LNCAP (cell line): ENCODE measurements around the gene WDR44.
A peak's percentile ranks its signal among the peaks of the same experiment; 100 is the strongest.

Source experiments
- TF ChIP-seq, protein P1 (sequence below): fragments of 450-650 bp; IDR thresholded peaks from 2 replicates; pipeline ENCODE4 v1.5.1; 2017; ENCODE audit warnings: mild to moderate bottlenecking

The WDR44 gene, protein sequence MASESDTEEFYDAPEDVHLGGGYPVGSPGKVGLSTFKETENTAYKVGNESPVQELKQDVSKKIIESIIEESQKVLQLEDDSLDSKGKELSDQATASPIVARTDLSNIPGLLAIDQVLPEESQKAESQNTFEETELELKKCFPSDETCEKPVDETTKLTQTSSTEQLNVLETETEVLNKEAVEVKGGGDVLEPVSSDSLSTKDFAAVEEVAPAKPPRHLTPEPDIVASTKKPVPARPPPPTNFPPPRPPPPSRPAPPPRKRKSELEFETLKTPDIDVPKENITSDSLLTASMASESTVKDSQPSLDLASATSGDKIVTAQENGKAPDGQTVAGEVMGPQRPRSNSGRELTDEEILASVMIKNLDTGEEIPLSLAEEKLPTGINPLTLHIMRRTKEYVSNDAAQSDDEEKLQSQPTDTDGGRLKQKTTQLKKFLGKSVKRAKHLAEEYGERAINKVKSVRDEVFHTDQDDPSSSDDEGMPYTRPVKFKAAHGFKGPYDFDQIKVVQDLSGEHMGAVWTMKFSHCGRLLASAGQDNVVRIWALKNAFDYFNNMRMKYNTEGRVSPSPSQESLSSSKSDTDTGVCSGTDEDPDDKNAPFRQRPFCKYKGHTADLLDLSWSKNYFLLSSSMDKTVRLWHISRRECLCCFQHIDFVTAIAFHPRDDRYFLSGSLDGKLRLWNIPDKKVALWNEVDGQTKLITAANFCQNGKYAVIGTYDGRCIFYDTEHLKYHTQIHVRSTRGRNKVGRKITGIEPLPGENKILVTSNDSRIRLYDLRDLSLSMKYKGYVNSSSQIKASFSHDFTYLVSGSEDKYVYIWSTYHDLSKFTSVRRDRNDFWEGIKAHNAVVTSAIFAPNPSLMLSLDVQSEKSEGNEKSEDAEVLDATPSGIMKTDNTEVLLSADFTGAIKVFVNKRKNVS

GRCh38 chrX:118345464-118346257, at the start of gene WDR44:
Gene WDR44, plus strand, starts transcription at chrX:118346106. Its CDS starts 398 bp downstream, at chrX:118346504.
- TF ChIP-seq, protein P1, sequence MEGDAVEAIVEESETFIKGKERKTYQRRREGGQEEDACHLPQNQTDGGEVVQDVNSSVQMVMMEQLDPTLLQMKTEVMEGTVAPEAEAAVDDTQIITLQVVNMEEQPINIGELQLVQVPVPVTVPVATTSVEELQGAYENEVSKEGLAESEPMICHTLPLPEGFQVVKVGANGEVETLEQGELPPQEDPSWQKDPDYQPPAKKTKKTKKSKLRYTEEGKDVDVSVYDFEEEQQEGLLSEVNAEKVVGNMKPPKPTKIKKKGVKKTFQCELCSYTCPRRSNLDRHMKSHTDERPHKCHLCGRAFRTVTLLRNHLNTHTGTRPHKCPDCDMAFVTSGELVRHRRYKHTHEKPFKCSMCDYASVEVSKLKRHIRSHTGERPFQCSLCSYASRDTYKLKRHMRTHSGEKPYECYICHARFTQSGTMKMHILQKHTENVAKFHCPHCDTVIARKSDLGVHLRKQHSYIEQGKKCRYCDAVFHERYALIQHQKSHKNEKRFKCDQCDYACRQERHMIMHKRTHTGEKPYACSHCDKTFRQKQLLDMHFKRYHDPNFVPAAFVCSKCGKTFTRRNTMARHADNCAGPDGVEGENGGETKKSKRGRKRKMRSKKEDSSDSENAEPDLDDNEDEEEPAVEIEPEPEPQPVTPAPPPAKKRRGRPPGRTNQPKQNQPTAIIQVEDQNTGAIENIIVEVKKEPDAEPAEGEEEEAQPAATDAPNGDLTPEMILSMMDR = no peak

- TF ChIP-seq, protein P1 = no peak
These were observed 30.4 kb upstream of the WDR44 start for GRCh38 chrX:118315529-118315928.

DNA sequence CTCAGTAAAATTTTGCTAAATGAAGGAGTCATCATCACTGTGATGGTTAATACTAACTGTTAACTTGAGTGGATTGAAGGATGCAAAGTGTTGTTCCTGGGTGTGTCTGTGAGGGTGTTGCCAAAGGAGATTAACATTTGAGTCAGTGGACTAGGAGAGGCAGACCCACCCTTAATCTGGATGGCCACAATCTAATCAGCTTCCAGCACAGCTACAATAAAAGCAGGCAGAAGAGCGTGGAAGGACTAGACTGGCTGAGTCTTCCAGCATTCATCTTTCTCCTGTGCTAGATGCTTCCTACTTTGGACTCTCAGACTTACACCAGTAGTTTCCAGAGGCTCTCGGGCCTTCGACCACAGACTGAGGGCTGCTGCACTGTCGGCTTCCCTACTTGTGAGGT, 21.3 kb upstream of the WDR44 start:
- TF ChIP-seq, protein P1 = no peak

DNA sequence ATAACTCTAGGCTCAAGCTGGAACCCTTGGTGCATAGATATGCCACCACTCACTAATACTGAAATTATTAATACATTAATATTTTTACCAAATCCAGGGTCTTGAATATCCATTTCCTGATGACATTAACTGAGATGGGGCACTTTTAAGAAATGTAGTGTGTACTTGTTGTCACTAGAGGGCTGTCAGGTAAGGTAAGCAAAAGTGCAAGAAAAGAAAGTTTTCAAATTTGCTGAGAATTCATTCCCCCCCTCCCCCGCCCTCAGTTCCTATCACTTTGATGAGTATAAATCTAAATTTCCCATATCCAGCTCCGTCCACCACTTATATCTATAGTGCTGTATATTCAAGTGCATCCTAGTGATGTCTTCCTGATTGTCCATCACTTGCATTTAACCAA, 20.5 kb upstream of the WDR44 start:
- TF ChIP-seq, protein P1 = peak; percentile 34

DNA sequence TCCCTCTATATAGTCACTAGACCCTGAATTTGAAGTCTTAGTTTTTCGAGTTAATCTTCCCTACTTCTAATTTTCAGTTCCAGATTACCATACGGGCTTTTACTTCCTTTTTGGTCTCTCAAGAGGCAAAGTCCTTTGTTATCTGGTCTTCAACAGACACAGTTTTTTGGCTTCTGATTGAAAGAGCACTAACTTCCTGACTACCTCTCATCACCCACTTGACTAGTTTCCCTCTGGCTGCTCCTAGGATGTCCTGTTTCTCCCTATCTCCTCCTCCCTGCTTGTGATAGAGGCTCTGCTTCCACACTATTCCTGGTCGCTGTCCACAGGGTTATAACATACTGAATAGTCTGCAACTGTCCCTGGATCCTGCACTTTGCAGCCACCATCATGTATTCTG, 16.7 kb upstream of the WDR44 start:
- TF ChIP-seq, protein P1 = no peak

DNA sequence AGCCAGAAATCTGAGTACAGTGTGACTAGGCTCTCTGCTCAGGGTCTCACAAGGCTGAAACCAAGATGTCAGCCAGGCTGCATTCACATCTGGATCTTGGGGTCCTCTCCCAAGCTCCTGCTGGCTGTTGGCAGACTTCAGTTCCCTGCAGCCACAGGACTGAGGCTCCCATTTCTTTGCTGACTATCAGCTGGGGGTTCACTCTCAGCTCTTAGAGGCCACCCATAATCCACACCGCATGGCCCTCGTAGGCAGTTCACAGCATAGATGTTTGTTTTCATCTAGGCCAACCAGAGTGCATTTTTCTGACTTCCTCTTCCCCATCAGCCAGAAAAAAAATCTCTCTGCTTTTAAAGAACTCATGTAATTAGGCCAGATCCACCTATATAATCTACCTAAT, 8.2 kb upstream of the WDR44 start:
- TF ChIP-seq, protein P1 = no peak

GRCh38 chrX:118338930-118339329, 7.0 kb upstream of the WDR44 start:
- TF ChIP-seq, protein P1 = no peak
